Measurements from ENCODE around the gene NRP1.

The NRP1 gene

DNA sequence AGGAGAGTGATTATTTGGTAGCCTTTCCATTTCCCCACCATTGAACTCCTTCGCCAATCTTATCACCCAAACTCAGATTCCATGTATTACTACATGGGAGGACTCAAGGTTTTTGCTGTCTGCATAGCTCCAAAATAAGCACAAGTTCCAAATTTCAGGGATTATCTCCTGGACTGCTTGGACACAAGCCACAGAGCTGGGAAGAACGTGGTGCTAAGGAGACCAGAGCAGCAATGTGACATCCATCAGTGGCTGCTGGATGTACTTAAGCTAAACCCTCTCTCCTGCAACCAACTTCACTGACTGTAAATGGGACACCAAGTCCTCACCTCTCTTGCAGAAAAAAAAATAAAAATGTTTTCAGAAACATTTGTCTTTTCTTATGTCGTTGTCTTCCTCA is 56.3 kb downstream of the NRP1 start:
- no peak for DNase-seq
- H3K9me3 ChIP-seq (ENCODE audit: control extremely low read depth in 1 of 5, control insufficient read depth in 4 of 5, insufficient read depth in 2 of 5, low read depth in 1 of 5, low read length in 4 of 5) = no peaks in the 10 kb centered on the region
- no peak overlapping the region for H3K4me3 ChIP-seq (ENCODE audit: control insufficient read depth in 1 of 7, extremely low read depth in 1 of 7, insufficient read depth in 4 of 7, low read depth in 2 of 7, low read length in 6 of 7)
- ChIA-PET CTCF (no interaction called here), POLR2A (no interaction called here)
- peaks cover 0 to 5% (median 2%) of the 10 kb centered on the region in 4 experiments for H3K4me1 ChIP-seq (ENCODE audit: control extremely low read depth in 1 of 4, control insufficient read depth in 4 of 4, insufficient read depth in 4 of 4, low read length in 3 of 4)
- H3K27me3 ChIP-seq (replicated peaks in 2 of 5; ENCODE audit: control insufficient read depth in 4 of 5, insufficient read depth in 5 of 5, low read length in 4 of 5) = peaks cover 0 to 19% (median 0%) of the 10 kb centered on the region in 5 experiments
- H3K27ac ChIP-seq (ENCODE audit: insufficient read depth in 1 of 2, low read depth in 1 of 2, low read length in 2 of 2, poor library complexity in 1 of 2, severe bottlenecking in 2 of 2) = no peak overlapping the region
- WGBS (ENCODE audit: insufficient coverage) = 94% methylated on average over 2 of the region's 3 CpGs
- H3K36me3 ChIP-seq (ENCODE audit: control insufficient read depth in 4 of 4, insufficient read depth in 4 of 4, low read length in 3 of 4) = no peaks in the 10 kb centered on the region

DNA sequence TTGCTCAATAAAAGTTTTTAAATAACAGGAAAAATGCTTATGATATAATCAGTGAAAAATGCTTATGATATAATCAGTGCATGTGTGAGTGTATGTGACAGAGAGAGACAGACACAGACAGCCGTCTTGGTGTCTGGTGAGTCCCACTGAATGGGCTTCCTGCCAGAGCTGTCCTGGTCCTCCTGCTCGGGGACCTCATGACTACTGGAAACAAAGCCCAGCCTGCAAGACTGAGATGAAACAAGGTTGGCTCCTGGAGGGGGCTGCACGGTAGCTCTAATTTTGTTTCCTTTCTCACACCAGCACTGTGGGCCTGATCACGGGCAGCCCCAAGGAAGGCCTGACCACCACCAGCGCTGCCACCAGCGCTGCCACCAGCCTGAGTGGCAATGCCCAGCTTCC is 57.3 kb downstream of the NRP1 start:
- Histone ChIP-seq H3K4me3 (ENCODE audit: control insufficient read depth in 1 of 7, extremely low read depth in 1 of 7, insufficient read depth in 4 of 7, low read depth in 2 of 7, low read length in 6 of 7) (no peak overlapping the region), H3K27me3 (replicated peaks in 2 of 5; ENCODE audit: control insufficient read depth in 4 of 5, insufficient read depth in 5 of 5, low read length in 4 of 5) (peaks cover 0 to 24% (median 0%) of the 10 kb centered on the region in 5 experiments), H3K4me1 (ENCODE audit: control extremely low read depth in 1 of 4, control insufficient read depth in 4 of 4, insufficient read depth in 4 of 4, low read length in 3 of 4) (peaks cover 0 to 8% (median 2%) of the 10 kb centered on the region in 4 experiments), H3K27ac (ENCODE audit: insufficient read depth in 1 of 2, low read depth in 1 of 2, low read length in 2 of 2, poor library complexity in 1 of 2, severe bottlenecking in 2 of 2) (no peak overlapping the region), H3K36me3 (ENCODE audit: control insufficient read depth in 4 of 4, insufficient read depth in 4 of 4, low read length in 3 of 4) (no peaks in the 10 kb centered on the region), H3K9me3 (ENCODE audit: control extremely low read depth in 1 of 5, control insufficient read depth in 4 of 5, insufficient read depth in 2 of 5, low read depth in 1 of 5, low read length in 4 of 5) (no peaks in the 10 kb centered on the region)
- 78% methylated on average over 5 of the region's 6 CpGs for WGBS (ENCODE audit: insufficient coverage)
- ChIA-PET CTCF (no interaction called here), POLR2A (interaction anchor here (0.7 kb wide), 1 partner anchor 971 kb away, joined by 4 read pairs; no protein-coding TSS in a partner anchor)
- no peak for DNase-seq

DNA sequence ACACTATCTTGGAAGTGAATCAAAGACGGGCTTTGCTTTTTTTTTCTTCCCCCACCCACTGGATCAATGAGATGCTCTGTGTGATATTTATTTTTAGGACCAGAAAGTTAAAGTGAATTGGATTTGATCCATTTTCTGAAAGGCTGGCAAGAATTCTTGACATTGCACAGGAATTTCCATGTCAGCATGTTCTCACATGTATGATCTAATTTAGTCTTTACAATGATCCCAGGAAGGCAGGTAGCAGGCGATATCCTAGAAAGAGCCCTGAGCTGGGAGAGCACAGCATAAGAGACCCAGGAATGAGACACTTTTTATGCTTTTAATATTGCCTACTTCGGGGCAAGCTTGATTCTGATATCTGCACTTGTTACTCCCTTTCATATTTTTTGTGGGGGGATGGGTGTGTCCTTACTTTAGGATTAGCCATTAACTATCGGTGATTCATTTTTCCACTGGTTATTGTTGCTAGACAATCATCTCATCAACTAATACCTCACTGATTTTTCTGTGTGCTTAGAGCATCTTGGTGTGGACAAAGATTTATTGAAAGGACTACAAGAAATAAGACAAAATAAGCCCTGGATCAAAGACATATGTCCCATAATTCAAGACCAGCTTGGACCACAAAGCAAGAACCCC is 58.1 kb downstream of the NRP1 start:
- no peaks in the 10 kb centered on the region for H3K9me3 ChIP-seq (ENCODE audit: control extremely low read depth in 1 of 5, control insufficient read depth in 4 of 5, insufficient read depth in 2 of 5, low read depth in 1 of 5, low read length in 4 of 5)
- ChIA-PET CTCF (no interaction called here), POLR2A (interaction anchor here (0.7 kb wide), 1 partner anchor 972 kb away, joined by 4 read pairs; no protein-coding TSS in a partner anchor)
- H3K4me3 ChIP-seq (ENCODE audit: control insufficient read depth in 1 of 7, extremely low read depth in 1 of 7, insufficient read depth in 4 of 7, low read depth in 2 of 7, low read length in 6 of 7) = no peak overlapping the region
- peaks cover 0 to 8% (median 2%) of the 10 kb centered on the region in 4 experiments for H3K4me1 ChIP-seq (ENCODE audit: control extremely low read depth in 1 of 4, control insufficient read depth in 4 of 4, insufficient read depth in 4 of 4, low read length in 3 of 4)
- 100% methylated on average over 2 of the region's 4 CpGs for WGBS (ENCODE audit: insufficient coverage)
- peaks cover 0 to 22% (median 0%) of the 10 kb centered on the region in 5 experiments for H3K27me3 ChIP-seq (replicated peaks in 2 of 5; ENCODE audit: control insufficient read depth in 4 of 5, insufficient read depth in 5 of 5, low read length in 4 of 5)
- no peak overlapping the region for H3K27ac ChIP-seq (ENCODE audit: insufficient read depth in 1 of 2, low read depth in 1 of 2, low read length in 2 of 2, poor library complexity in 1 of 2, severe bottlenecking in 2 of 2)
- DNase-seq = no peak
- no peaks in the 10 kb centered on the region for H3K36me3 ChIP-seq (ENCODE audit: control insufficient read depth in 4 of 4, insufficient read depth in 4 of 4, low read length in 3 of 4)

DNA sequence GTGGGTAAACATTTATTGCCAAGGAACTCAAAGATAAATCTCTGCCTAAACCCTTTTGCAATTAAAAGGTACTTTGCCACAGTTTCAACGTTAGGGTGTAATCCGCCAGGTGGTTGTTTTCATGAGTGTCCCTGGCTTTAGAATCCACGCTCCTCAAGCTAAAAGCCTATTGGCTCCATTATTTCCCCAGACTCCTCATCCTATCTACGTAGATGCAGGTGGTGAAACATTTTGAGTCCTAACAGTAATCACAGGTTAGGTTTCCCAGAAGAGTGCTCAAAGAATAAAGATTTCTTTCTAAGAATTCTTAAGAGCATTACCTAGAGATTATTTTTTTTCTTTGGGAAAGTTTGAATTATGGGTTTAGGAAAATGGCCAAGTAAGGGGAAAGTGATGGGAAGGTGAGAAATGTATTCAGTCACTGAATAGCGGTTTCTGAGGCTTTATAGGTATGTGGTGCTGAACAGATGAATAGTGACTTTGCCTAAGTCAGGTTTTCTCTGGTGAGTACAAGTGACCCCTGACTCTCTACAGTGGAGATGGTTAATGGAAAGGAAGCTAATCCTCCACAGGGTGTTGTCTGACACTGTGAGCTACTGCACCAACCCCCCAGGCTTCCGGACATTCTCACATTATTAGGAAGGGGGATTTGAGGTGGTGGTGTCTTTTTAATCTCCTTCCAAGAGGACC is 60.2 kb downstream of the NRP1 start:
- Histone ChIP-seq H3K27ac (ENCODE audit: insufficient read depth in 1 of 2, low read depth in 1 of 2, low read length in 2 of 2, poor library complexity in 1 of 2, severe bottlenecking in 2 of 2) (no peak overlapping the region), H3K4me1 (ENCODE audit: control extremely low read depth in 1 of 4, control insufficient read depth in 4 of 4, insufficient read depth in 4 of 4, low read length in 3 of 4) (peaks cover 0 to 8% (median 2%) of the 10 kb centered on the region in 4 experiments), H3K27me3 (replicated peaks in 2 of 5; ENCODE audit: control insufficient read depth in 4 of 5, insufficient read depth in 5 of 5, low read length in 4 of 5) (peaks cover 0 to 16% (median 0%) of the 10 kb centered on the region in 5 experiments), H3K36me3 (ENCODE audit: control insufficient read depth in 4 of 4, insufficient read depth in 4 of 4, low read length in 3 of 4) (no peaks in the 10 kb centered on the region), H3K4me3 (ENCODE audit: control insufficient read depth in 1 of 7, extremely low read depth in 1 of 7, insufficient read depth in 4 of 7, low read depth in 2 of 7, low read length in 6 of 7) (no peak overlapping the region), H3K9me3 (ENCODE audit: control extremely low read depth in 1 of 5, control insufficient read depth in 4 of 5, insufficient read depth in 2 of 5, low read depth in 1 of 5, low read length in 4 of 5) (no peaks in the 10 kb centered on the region)
- CTCF ChIA-PET = interaction anchor here (1.4 kb wide), 1 partner anchor 1364 kb away, joined by 3 read pairs; no protein-coding TSS in a partner anchor
- no peak for DNase-seq
- WGBS (ENCODE audit: insufficient coverage) = 91% methylated on average over 4 of the region's 6 CpGs
- POLR2A ChIA-PET = no interaction called here

DNA sequence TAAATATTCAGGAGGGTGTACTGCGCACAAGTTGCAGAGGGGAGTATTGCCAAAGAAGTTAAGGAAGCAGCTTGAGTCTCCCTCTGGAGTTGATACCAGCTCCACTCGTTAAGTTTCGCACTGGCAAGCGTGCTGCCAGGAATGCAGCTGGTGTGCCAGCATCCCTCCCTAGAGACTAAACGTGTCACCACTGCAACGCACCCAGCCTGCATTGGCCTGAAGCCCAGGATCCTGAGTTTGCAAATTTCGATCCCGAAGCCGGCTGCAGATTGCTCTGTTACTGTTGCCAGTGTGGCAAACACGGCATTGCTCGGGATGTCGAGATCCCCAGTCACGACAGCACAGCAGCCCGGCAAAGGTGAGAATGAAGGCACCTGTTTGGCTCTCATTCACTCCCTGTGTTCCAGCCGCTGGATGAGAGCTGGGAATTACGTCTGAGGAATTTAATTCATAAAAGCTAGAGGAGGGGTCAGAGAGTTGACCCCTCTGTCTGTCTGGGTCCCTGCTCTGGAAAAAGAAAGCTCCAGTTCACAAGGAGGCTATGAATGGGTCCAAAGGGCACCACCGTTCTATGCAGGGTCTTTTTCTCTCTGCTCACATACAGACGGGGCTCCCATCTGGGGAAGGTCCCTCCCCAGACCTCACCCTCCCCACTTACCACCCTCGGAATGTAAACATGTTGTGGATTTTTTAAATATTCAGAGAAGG is 61.0 kb downstream of the NRP1 start:
- peak overlapping the region in 1 of 7 experiments; percentile 45 for H3K4me3 ChIP-seq (ENCODE audit: control insufficient read depth in 1 of 7, extremely low read depth in 1 of 7, insufficient read depth in 4 of 7, low read depth in 2 of 7, low read length in 6 of 7)
- ChIA-PET POLR2A (no interaction called here), CTCF (interaction anchor here (0.6 to 1.4 kb wide), 4 partner anchors 11 to 1365 kb away, joined by 3 to 4 read pairs (median 3); no protein-coding TSS in a partner anchor)
- H3K27me3 ChIP-seq (replicated peaks in 2 of 5; ENCODE audit: control insufficient read depth in 4 of 5, insufficient read depth in 5 of 5, low read length in 4 of 5) = peaks cover 0 to 16% (median 0%) of the 10 kb centered on the region in 5 experiments
- H3K4me1 ChIP-seq (ENCODE audit: control extremely low read depth in 1 of 4, control insufficient read depth in 4 of 4, insufficient read depth in 4 of 4, low read length in 3 of 4) = peaks cover 0 to 8% (median 2%) of the 10 kb centered on the region in 4 experiments
- H3K36me3 ChIP-seq (ENCODE audit: control insufficient read depth in 4 of 4, insufficient read depth in 4 of 4, low read length in 3 of 4) = no peaks in the 10 kb centered on the region
- no peak overlapping the region for H3K27ac ChIP-seq (ENCODE audit: insufficient read depth in 1 of 2, low read depth in 1 of 2, low read length in 2 of 2, poor library complexity in 1 of 2, severe bottlenecking in 2 of 2)
- WGBS (ENCODE audit: insufficient coverage) = 24% methylated on average over 16 of the region's 19 CpGs
- H3K9me3 ChIP-seq (ENCODE audit: control extremely low read depth in 1 of 5, control insufficient read depth in 4 of 5, insufficient read depth in 2 of 5, low read depth in 1 of 5, low read length in 4 of 5) = no peaks in the 10 kb centered on the region
- DNase-seq = peak; percentile 61 to 83 (median 81)

DNA sequence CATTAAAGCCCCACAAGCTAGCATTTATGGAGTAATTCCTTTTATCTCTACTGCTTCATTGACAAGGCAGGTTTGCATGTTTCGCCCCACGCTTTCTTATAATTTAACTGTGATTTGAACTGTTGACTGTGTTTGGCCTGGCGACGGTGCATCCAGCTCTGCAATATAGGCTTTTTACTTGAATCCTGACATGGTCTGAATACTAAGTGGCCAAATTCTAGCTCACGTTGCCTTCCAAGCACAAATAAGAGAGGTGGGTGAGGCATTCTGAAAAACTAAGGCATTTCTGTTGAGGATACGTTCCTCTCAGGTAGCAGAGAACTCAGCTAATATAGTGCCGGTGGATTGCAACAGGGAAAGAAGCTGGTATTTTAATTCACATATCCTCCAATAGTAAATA is 61.8 kb downstream of the NRP1 start:
- Histone ChIP-seq H3K36me3 (ENCODE audit: control insufficient read depth in 4 of 4, insufficient read depth in 4 of 4, low read length in 3 of 4) (no peaks in the 10 kb centered on the region), H3K4me3 (ENCODE audit: control insufficient read depth in 1 of 7, extremely low read depth in 1 of 7, insufficient read depth in 4 of 7, low read depth in 2 of 7, low read length in 6 of 7) (no peak overlapping the region), H3K4me1 (ENCODE audit: control extremely low read depth in 1 of 4, control insufficient read depth in 4 of 4, insufficient read depth in 4 of 4, low read length in 3 of 4) (peaks cover 0 to 8% (median 2%) of the 10 kb centered on the region in 4 experiments), H3K9me3 (ENCODE audit: control extremely low read depth in 1 of 5, control insufficient read depth in 4 of 5, insufficient read depth in 2 of 5, low read depth in 1 of 5, low read length in 4 of 5) (no peaks in the 10 kb centered on the region), H3K27ac (ENCODE audit: insufficient read depth in 1 of 2, low read depth in 1 of 2, low read length in 2 of 2, poor library complexity in 1 of 2, severe bottlenecking in 2 of 2) (no peak overlapping the region), H3K27me3 (replicated peaks in 2 of 5; ENCODE audit: control insufficient read depth in 4 of 5, insufficient read depth in 5 of 5, low read length in 4 of 5) (peaks cover 0 to 16% (median 0%) of the 10 kb centered on the region in 5 experiments)
- ChIA-PET CTCF (interaction anchor here (0.6 to 1.4 kb wide), 5 partner anchors 11 to 1366 kb away, joined by 3 to 4 read pairs (median 3); no protein-coding TSS in a partner anchor), POLR2A (no interaction called here)
- 90% methylated on average over 2 of the region's 7 CpGs for WGBS (ENCODE audit: insufficient coverage)
- DNase-seq = no peak

All from common myeloid progenitor, CD34-positive (primary cell).